HFF-Myc (cell line): Measurements from ENCODE around the gene ADIPOQ.

ENCODE experiments used
- DNase-seq: peaks from one replicate; pipeline ENCODE4 v3.0.0-alpha.2; 2011; ENCODE audit warnings: low read depth; ENCODE audit errors: extremely low read depth
- H3K4me3 ChIP-seq: replicated peaks from 2 replicates; pipeline ENCODE4 v1.5.1; 2011; ENCODE audit warnings: low read depth, mild to moderate bottlenecking, control low read depth, low read length
- TF ChIP-seq, protein P1 (sequence below): IDR thresholded peaks from 2 replicates; pipeline ENCODE4 v1.5.1; 2012; ENCODE audit warnings: mild to moderate bottlenecking, low read depth, low read length, control low read depth; ENCODE audit errors: missing control alignments

Gene ADIPOQ

DNA sequence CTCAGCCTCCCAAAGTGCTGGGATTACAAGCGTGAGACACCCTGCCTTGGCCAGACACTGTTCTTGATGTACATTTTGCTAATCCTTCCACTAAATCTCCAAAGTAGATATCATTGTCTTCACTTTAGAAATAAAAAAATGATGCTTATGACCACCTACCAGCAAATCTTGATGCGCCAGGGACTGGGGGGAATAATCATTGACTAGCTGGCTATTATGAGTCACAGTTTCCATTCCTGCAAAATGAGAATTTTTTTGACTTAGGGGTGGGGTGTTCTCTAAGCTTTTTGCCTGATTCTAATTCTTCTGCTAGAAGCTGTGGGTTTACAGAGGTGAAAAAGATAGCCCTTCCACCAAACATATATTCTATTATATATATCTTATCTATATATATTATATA lies 19.1 kb upstream of the ADIPOQ start:
- H3K4me3 ChIP-seq, result no peak overlapping the region
- DNase-seq, result no peak
- TF ChIP-seq, protein P1, sequence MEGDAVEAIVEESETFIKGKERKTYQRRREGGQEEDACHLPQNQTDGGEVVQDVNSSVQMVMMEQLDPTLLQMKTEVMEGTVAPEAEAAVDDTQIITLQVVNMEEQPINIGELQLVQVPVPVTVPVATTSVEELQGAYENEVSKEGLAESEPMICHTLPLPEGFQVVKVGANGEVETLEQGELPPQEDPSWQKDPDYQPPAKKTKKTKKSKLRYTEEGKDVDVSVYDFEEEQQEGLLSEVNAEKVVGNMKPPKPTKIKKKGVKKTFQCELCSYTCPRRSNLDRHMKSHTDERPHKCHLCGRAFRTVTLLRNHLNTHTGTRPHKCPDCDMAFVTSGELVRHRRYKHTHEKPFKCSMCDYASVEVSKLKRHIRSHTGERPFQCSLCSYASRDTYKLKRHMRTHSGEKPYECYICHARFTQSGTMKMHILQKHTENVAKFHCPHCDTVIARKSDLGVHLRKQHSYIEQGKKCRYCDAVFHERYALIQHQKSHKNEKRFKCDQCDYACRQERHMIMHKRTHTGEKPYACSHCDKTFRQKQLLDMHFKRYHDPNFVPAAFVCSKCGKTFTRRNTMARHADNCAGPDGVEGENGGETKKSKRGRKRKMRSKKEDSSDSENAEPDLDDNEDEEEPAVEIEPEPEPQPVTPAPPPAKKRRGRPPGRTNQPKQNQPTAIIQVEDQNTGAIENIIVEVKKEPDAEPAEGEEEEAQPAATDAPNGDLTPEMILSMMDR, result no peak

DNA sequence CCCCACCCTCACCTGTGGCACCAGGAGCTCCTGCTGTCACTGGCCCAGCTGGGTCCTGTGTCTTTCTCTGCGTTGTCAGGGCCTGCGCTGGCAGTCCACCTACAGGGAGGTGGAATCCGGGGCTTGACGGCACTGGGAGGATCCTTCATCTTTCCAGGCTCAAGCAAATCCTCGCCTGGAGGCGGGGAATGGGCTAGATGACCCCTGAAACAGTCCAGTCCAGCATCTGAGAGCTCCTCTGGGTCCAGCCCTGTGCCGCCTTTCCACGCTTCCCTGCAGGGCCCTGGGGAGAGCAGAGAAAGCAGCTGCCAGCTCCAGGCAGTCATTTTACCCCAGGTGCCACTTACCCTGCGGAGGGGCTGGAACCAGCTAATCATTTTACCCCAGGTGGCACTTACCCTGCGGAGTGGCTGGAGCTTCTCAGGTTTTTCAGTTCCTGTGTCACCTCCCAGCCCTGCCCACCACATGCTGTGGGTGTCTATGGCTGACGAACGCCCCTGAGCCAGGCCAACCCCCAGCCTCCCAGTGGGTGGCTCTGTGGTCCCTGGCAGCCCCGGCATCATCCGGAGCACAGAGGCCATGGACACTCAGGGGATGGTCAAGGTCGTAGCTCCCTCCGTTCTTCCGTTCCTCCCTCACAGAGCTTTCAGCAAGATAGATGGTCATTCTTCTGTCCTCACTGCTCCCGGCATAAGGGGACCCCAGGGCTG lies 17.9 kb upstream of the ADIPOQ start:
- no peak for DNase-seq
- peak overlapping the region; percentile 83 for H3K4me3 ChIP-seq

DNA sequence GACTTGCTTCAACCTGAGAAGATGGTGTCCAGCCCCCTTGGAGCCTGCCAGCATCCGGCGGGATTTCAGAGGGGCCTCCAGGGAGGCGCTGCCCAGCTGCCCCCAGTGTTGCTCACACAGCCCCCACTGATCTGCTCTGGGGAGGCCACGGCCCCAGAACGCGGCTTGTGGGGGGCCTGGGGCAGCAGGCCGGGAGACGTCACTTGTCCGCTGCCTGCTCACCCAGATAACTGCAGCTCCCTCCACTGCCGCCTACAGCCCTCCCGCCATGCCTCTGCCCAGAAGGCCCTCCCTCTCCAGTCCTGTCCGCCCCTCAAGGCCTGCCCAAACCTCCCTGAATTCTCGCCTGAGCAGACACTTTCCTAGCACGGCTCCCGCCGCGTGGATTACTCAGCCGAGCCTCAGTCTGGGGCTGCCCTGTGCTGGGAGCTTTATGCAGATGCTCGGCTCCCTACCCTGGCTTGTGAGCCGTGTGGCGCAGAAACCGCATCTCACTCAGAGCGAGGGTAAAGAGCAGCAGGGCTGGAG lies 17.2 kb upstream of the ADIPOQ start:
- no peak for DNase-seq
- TF ChIP-seq, protein P1, result no peak
- H3K4me3 ChIP-seq, result peak overlapping the region; percentile 83

More for the DNA sequence above, 17.9 kb upstream of the ADIPOQ start:
- TF ChIP-seq, protein P1, result no peak

DNA sequence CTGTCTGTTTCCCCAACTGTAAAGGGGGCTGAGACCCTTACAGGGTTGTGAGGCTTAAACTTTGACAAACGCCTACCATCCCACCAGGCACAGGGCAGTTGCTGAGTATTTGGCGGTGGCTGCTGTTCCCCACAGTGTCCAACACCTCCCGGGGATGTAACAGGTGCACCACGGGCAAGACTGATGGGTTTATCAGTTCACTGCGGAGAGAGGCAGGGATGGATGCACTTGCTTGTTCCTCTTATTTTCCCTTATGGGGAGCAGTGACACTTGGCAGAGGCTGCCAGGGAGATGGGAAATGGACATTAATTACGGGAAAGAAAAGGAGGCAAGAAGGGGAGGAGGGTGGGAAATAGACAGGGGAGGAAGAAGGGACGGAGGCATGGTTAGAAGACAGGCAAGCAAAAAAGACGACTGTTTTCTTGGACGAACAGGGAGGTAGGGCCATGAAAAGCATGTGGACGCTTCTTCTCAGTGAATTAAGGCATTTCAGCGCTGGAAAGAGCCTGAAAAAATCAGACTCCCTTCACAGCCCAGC lies 16.6 kb upstream of the ADIPOQ start:
- no peak for DNase-seq
- peak overlapping the region; percentile 83 for H3K4me3 ChIP-seq
- TF ChIP-seq, protein P1, result no peak

DNA sequence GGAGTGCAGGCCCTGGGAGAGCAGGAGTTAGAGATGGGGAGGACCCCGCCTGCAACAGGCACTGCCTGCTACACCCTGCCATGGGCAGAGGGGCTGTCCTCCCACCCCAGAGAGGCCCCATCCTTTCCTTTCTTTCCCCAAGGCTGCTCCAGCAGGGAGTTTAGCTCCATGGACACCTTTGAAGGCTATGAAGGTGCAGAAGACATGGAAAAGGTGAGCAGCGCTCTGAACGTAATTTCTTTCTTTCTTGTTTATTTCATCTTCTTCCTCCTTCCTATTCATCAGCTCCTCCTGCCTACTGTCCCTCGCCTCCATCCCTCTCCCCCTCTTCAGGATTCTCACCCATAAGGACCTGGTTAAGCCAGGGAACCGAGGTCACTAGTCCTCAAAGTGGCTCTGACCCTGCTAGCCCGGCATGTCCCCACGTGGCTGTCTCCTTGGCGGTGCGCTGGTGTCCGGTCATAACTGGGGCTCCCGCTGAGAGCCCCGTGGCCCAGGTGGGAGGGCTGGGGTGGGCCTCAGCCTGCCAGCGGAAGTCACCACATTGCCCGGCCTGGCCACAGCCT lies 16.0 kb upstream of the ADIPOQ start:
- no peak for DNase-seq
- TF ChIP-seq, protein P1, result no peak
- peak overlapping the region; percentile 83 for H3K4me3 ChIP-seq

DNA sequence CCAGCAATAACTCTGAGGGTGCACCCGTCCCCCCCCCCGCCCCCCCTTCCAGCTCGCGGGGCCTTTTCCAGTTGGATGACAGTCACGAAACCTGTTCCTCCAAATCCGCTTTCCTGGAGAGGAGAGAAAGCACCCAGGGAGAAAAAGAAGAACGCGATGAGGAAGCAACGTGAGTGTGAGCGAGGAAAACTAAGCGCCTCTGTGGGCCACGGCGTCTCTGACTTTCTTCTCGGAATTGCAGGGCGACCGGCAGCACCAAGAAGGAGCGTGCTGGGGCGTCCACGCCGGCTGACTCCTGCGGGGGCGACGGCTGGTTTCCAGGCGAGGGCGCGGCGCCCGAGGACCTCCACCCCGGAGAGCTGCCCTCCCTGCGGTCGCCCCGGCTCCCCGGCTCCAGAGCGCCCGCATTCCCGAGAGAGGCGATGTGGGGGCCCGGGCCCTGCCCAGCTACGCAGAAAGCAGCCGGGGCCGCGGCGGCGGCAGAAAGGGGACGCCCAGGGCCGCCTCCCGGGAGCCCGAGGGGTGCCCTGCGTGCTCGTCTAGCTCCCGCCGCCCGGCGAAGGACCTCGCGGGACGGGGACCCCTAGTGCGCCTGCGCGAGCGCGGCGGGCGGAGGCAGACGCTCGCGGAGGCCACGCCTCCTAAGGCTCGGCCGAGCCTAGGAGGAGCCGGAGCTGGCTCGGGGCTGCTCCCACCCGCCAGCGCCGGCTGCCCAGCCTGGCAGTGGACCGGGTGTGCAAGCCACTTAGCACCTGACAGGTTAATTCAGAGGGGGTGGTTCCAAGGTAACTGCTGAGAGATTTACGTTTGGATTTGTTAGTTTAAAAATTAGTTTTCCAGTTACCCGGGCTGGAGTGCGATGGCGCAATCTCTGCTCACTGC lies 15.3 kb upstream of the ADIPOQ start:
- peak overlapping the region; percentile 83 for H3K4me3 ChIP-seq
- TF ChIP-seq, protein P1, result no peak
- no peak for DNase-seq
